NT2/D1 (cell line): ENCODE results near the gene OR51B6.

ENCODE experiments used
- YY1 ChIP-seq: IDR thresholded peaks from 2 replicates; pipeline ENCODE4 v1.6.1; 2011; ENCODE audit not compliant: insufficient read length, insufficient read depth
- ZNF274 ChIP-seq: IDR thresholded peaks from 2 replicates; pipeline ENCODE4 v1.6.1; 2011; ENCODE audit warnings: mild to moderate bottlenecking, low read depth, low read length

DNA sequence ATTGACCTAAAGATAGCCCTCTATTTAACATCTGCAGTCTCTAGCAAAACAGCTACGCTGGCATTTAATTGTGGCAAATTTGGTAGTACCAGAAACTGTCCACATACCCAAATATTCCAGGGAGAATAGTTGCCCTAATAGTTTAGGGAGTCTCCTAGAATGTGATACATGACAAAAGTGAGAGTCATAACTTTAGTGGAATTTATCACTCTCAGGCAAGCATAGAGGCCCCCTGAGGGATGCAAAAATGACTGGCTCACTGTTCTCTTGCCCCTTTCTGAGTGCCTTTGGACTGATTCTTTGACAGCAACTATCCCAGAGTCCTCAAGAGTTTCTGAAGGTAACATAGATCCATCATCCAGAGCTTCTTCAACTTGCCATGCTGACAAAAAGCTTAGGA is 47.3 kb upstream of the OR51B6 start:
- TF ChIP-seq ZNF274 (no peak), YY1 (no peak)
